Fibroblast of lung (primary cell): ENCODE data around the gene PVR. TPM values are rescaled to one million over a fixed set of nuclear protein-coding genes. Genes with fewer than 3 reads are reported as not detected.

Experiments
- DNase-seq, 2 donors: peaks; one replicate each; pipeline versions ENCODE4 v3.0.0 to v3.0.0-alpha.2; 2010; ENCODE audit warnings: low read depth in 2 of 2
- H2AFZ ChIP-seq: 2 replicates; pipeline ENCODE4 v1.5.1; 2012; ENCODE audit warnings: low read length, control low read depth, inconsistent platforms
- H3K27ac ChIP-seq: 2 replicates; pipeline ENCODE4 v1.5.1; 2011; ENCODE audit warnings: low read length, control low read depth; ENCODE audit not compliant: insufficient read depth
- H3K27me3 ChIP-seq: 2 replicates; pipeline ENCODE4 v1.5.1; 2011; ENCODE audit warnings: mild to moderate bottlenecking, low read length; ENCODE audit not compliant: control insufficient read depth, insufficient read depth
- H3K36me3 ChIP-seq: 2 replicates; pipeline ENCODE4 v1.5.1; 2011; ENCODE audit warnings: low read length; ENCODE audit not compliant: control insufficient read depth, insufficient read depth
- H3K4me1 ChIP-seq: 2 replicates; pipeline ENCODE4 v1.5.1; 2011; ENCODE audit warnings: low read length; ENCODE audit not compliant: control insufficient read depth, insufficient read depth; ENCODE audit errors: extremely low read depth
- H3K4me2 ChIP-seq: 2 replicates; pipeline ENCODE4 v1.5.1; 2011; ENCODE audit warnings: low read length, control low read depth; ENCODE audit not compliant: insufficient read depth; ENCODE audit errors: extremely low read depth
- H3K4me3 ChIP-seq, 4 experiments: fragments of 200-600 bp in 1 of 4; sonication (generic) in 1 of 4; replicated peaks in 1 of 4; 2 replicates each; pipeline ENCODE4 v1.5.1; 2011 to 2016; ENCODE audit warnings: low read length in 4 of 4, low read depth in 3 of 4, mild to moderate bottlenecking in 3 of 4, control low read depth in 2 of 4, inconsistent platforms in 1 of 4, mixed read lengths in 1 of 4; ENCODE audit not compliant: insufficient read depth in 1 of 4; ENCODE audit errors: control extremely low read depth in 1 of 4
- H3K79me2 ChIP-seq: 2 replicates; pipeline ENCODE4 v1.5.1; 2012; ENCODE audit warnings: mild to moderate bottlenecking, low read length, inconsistent platforms; ENCODE audit not compliant: control insufficient read depth, insufficient read depth
- H3K9ac ChIP-seq: 2 replicates; pipeline ENCODE4 v1.5.1; 2011; ENCODE audit warnings: mild to moderate bottlenecking, low read length, control low read depth; ENCODE audit not compliant: insufficient read depth
- H3K9me3 ChIP-seq: 2 replicates; pipeline ENCODE4 v1.5.1; 2012; ENCODE audit warnings: low read depth, low read length; ENCODE audit not compliant: control insufficient read depth, insufficient read depth
- H4K20me1 ChIP-seq: 2 replicates; pipeline ENCODE4 v1.5.1; 2011; ENCODE audit warnings: low read length; ENCODE audit not compliant: control insufficient read depth, insufficient read depth; ENCODE audit errors: extremely low read depth
- CTCF ChIP-seq, 2 donors: IDR thresholded peaks in 1 of 2; conservative IDR thresholded peaks in 1 of 2; 1 replicate in 1 of 2; 2 replicates in 1 of 2; pipeline ENCODE4 v1.5.1; 2011 to 2012; ENCODE audit warnings: low read length in 2 of 2, control low read depth in 1 of 2, inconsistent platforms in 1 of 2, low read depth in 1 of 2, mild to moderate bottlenecking in 1 of 2
- EZH2 ChIP-seq: IDR thresholded peaks from 2 replicates; pipeline ENCODE4 v1.5.1; 2012; ENCODE audit warnings: low read length, control low read depth, mild to moderate bottlenecking; ENCODE audit errors: missing control alignments
- polyA plus RNA-seq, 2 donors: library from polyadenylated mRNA; depleted of rRNA in 1 of 2; stranded (reverse) in 1 of 2; unstranded in 1 of 2; fragments of >200 nt; gene quantifications; 2 replicates each; pipeline ENCODE4 v1.2.1, GENCODE V29; 2011 to 2012; ENCODE audit warnings: missing spikeins in 1 of 2
- total RNA-seq: library from RNA; depleted of rRNA; stranded (reverse); fragments of >200 nt; gene quantifications from 2 replicates; pipeline ENCODE4 v1.2.1, GENCODE V29; 2014

Gene PVR
- total and polyA plus RNA-seq, 2 donors (not counting 1 experiment from before 2014, with no cell fraction given) = 229 to 230 TPM

DNA sequence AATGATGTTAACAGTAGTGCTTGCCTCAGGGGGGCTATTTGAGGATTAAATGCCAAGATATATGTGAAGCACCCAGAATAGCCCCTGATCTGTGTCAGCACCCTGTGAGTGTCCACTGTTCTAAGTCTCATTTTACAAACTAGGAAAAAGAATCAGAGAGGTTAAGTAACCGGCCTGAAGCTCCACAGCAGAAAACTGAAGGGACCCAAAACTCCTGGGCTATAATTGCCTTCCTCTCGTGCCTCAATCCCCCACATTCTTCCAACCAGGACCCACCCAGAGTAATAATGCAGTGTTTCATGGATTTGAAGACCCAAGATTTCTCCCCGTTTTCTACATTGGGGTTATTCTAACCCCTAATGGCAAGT is 2.3 kb downstream of the PVR start:
- Histone ChIP-seq H3K27ac (peak overlapping the region; percentile 5), H4K20me1 (no peaks in the 10 kb centered on the region), H3K4me1 (peaks cover 10% of the 10 kb centered on the region), H3K79me2 (peaks cover 59% of the 10 kb centered on the region), H3K27me3 (no peaks in the 10 kb centered on the region), H3K9me3 (no peaks in the 10 kb centered on the region), H2AFZ (no peak overlapping the region), H3K9ac (no peak overlapping the region), H3K36me3 (peaks cover 23% of the 10 kb centered on the region), H3K4me2 (peak overlapping the region; percentile 72), H3K4me3 (peak overlapping the region; percentile 45 to 60 (median 52))
- TF ChIP-seq CTCF (conservative IDR thresholded peaks at IDR 0.05 in 1 of 2, IDR thresholded peaks at IDR 0.05 in 1 of 2; ENCODE audit: low read depth in 1 of 2, low read length in 2 of 2) (no peak), EZH2 (no peak)
- DNase-seq = no peak

DNA sequence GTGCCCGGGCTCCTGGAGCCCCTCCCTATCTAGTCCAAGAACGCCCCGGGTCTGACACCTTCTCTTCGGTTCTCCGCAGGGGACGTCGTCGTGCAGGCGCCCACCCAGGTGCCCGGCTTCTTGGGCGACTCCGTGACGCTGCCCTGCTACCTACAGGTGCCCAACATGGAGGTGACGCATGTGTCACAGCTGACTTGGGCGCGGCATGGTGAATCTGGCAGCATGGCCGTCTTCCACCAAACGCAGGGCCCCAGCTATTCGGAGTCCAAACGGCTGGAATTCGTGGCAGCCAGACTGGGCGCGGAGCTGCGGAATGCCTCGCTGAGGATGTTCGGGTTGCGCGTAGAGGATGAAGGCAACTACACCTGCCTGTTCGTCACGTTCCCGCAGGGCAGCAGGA is 3.4 kb downstream of the PVR start:
- Histone ChIP-seq H3K9ac (no peak overlapping the region), H3K27me3 (no peaks in the 10 kb centered on the region), H4K20me1 (no peaks in the 10 kb centered on the region), H3K36me3 (peaks cover 30% of the 10 kb centered on the region), H3K27ac (no peak overlapping the region), H3K4me3 (no peak overlapping the region), H3K4me1 (peaks cover 10% of the 10 kb centered on the region), H3K79me2 (peaks cover 63% of the 10 kb centered on the region), H2AFZ (no peak overlapping the region), H3K4me2 (peak overlapping the region; percentile 54), H3K9me3 (no peaks in the 10 kb centered on the region)
- no peak for TF ChIP-seq EZH2
- TF ChIP-seq CTCF (conservative IDR thresholded peaks at IDR 0.05 in 1 of 2, IDR thresholded peaks at IDR 0.05 in 1 of 2; ENCODE audit: low read depth in 1 of 2, low read length in 2 of 2) = no peak
- no peak for DNase-seq

- TF ChIP-seq CTCF (conservative IDR thresholded peaks at IDR 0.05 in 1 of 2, IDR thresholded peaks at IDR 0.05 in 1 of 2; ENCODE audit: low read depth in 1 of 2, low read length in 2 of 2) = no peak
- no peak for TF ChIP-seq EZH2
- DNase-seq = peak; percentile 45 to 82
- Histone ChIP-seq H3K4me1 (peaks cover 6% of the 10 kb centered on the region), H3K79me2 (peaks cover 67% of the 10 kb centered on the region), H3K4me2 (no peak overlapping the region), H3K4me3 (no peak overlapping the region), H3K36me3 (peaks cover 35% of the 10 kb centered on the region), H4K20me1 (no peaks in the 10 kb centered on the region), H3K27me3 (no peaks in the 10 kb centered on the region), H3K9me3 (no peaks in the 10 kb centered on the region), H3K27ac (peak overlapping the region; percentile 1), H2AFZ (no peak overlapping the region), H3K9ac (no peak overlapping the region)
These were observed 5.0 kb downstream of the PVR start for GRCh38 chr19:44648631-44649251.
